D721Med (cell line): Measurements from ENCODE around the gene TPST2.
A peak's percentile ranks its signal among the peaks of the same experiment; 100 is the strongest.

Experiments used
- DNase-seq: peaks from one replicate; pipeline ENCODE4 v3.0.0; 2011; ENCODE audit warnings: low spot score; ENCODE audit not compliant: insufficient read length
- FAIRE-seq: peaks from 2 replicates; lab custom pipeline; 2011; peaks lifted over from hg19 to GRCh38; lab: Jason Lieb, UNC
- TF ChIP-seq, protein P1 (sequence below): IDR thresholded peaks from 2 replicates; pipeline ENCODE4 v1.5.1; 2012; ENCODE audit warnings: mild to moderate bottlenecking, control low read depth; ENCODE audit not compliant: insufficient read depth; ENCODE audit errors: missing control alignments

Gene TPST2

DNA sequence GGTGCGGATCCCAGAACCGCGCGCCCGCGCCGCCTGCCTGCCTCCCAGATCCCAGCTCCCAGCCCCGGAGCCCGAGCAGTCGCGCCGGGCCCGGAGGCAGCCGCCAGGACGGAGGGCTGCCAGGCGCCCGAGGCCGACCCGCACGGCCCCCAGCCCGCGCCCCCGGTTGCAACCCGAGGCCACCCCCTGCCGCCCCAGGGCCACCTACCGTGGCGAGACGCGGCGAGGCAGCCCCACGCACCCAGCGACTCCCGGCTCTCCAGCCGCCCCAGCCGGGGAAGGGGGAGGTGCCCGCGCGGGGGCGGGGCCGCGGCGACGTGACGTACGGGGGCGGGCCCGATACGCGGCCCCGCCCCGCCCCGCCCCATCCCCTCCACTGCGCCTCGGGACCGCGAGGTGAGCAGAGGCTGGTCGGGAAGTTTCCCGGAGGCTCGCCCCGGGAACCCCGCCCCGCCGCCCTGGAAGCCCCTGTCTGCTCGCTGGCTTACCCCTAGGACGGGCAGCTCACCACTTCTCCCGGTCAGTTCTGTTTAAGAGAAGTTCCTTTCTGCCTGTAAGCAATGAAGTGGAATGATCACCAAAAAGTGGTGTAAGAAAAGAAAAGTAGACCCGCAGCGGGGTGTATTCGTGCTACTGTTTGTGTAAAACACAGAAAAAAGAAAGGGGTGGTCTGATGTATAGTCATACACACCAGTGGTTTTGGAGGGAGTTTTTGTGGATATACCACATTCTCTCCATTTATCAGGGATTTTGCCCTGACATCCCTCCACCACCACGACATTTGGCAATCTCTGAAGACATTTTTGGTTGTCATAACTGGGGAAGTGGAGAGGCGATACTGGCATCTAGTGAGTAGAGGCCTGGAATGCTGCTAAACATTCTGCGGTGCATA, at the start of gene TPST2:
TSS of gene TPST2 (minus strand) at position 288 of the 892 bp plus-strand sequence. CDS start 48,502 bp downstream, outside the sequence.
- TF ChIP-seq, protein P1, sequence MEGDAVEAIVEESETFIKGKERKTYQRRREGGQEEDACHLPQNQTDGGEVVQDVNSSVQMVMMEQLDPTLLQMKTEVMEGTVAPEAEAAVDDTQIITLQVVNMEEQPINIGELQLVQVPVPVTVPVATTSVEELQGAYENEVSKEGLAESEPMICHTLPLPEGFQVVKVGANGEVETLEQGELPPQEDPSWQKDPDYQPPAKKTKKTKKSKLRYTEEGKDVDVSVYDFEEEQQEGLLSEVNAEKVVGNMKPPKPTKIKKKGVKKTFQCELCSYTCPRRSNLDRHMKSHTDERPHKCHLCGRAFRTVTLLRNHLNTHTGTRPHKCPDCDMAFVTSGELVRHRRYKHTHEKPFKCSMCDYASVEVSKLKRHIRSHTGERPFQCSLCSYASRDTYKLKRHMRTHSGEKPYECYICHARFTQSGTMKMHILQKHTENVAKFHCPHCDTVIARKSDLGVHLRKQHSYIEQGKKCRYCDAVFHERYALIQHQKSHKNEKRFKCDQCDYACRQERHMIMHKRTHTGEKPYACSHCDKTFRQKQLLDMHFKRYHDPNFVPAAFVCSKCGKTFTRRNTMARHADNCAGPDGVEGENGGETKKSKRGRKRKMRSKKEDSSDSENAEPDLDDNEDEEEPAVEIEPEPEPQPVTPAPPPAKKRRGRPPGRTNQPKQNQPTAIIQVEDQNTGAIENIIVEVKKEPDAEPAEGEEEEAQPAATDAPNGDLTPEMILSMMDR = no peak
- DNase-seq = peak; percentile 37
- no peak for FAIRE-seq

DNA sequence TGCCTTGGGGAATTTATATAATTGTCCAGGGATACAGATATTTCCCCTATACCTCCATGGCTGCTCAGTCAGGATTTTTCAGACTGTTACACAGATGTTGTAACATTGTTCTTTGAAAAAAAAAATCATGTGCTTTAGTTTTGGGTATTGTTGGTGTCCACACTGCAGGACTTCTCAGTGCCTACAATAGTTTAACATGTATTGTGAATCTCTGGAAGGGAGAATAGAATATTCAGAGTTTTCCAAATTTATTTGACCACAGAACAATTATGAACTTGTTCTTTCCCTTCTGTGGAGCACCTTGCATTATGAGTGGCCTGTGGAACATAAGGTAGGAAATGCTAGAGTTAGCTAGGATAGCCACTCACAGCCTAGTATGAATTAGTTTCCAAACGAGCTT, 46.4 kb upstream of the TPST2 start:
- DNase-seq = no peak
- TF ChIP-seq, protein P1 = no peak
- FAIRE-seq = no peak

DNA sequence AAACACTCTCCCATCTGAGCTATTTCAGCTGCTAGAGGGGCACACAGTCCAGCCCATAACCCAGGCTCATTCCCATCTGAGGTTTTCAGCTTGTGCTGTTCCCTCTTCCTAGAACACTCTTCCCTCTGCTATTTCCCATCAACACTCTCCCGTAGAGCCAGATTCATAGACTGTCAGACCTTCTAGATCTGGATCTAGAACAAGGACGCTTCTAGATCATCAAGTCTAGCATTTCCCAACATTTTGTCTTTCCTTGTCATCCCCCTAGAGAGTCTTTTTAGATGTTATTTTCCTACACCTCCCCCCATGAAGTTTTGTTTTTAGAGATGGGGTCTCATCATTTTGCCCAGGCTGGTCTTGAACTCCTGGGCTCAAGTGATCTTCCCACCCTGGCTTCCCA, 45.2 kb upstream of the TPST2 start:
- TF ChIP-seq, protein P1 = no peak
- FAIRE-seq (no peak), DNase-seq (no peak)

DNA sequence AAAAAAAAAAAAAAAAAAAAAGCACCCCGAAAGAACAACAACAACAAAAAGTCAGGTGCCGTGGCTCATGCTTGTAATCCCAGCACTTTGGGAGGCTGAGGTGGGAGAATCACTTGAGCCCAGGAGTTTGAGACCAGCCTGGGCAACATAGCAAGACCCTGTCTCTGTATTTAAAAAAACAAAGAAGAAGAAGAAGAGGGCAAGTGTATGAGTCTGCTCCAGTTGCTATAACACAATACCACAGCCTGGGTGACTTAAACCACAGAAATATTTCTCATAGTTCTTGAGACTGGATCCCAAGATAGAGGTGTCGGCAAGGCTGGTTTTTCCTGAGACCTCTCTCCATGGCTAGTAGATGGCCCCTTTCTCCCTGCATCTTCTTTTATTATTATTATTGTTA, 44.3 kb upstream of the TPST2 start:
- no peak for DNase-seq
- TF ChIP-seq, protein P1 = no peak
- FAIRE-seq = no peak

DNA sequence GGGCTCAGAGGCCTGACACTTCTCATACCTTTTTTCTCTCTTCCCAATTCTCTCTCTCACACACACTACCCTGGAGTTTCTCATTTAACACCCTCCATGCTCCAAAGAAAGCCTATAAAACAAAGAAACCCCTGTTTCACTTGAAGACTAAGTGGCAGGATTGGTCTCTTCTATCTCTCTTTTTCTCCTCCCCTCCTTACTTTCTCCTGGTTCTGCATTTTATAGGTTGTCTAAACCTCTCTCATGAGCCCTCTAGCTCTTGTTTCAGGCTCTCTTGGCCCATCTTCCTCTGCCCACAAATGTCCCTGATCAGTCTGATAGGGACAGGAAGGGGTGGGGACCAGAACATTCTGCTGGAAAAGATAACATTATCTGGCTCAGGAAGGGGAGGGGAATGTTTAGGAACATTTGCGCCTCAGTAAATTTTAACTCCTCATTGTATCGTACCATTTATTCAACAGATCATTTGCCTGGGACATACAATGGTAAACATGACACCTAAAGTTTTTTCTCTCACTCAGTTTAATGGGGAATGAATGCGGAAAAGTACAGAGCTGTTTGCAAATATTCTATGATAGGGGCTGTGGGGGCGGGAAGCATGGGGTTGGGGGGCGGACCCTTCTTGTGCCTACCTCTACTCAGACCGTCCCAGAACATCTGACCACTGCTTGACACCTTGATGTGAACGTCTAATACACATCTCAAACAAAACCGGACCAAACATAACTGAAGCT, 42.7 kb upstream of the TPST2 start:
- TF ChIP-seq, protein P1 = no peak
- FAIRE-seq (no peak), DNase-seq (no peak)

DNA sequence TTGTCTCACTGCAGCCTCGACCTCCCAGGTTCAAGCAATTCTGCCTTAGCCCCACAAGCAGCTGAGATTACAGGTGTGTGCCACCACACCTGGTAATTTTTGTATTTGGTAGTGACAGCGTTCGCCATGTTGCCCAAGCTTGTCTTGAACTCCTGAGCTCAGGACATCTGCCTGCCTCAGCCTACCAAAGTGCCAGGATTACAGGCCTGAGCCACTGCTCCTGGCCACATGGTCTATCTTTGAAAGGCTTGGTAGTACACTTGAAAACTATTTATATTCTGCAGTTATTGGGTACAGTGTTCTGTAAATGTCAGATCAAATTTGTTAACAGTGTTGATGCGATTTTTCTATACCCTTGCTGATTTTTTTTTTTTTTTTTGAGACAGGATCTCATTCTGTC, 41.4 kb upstream of the TPST2 start:
- DNase-seq (no peak), FAIRE-seq (no peak)
- TF ChIP-seq, protein P1 = no peak
